IPS DF 4.7 (cell line): ENCODE results near the gene AKIRIN2.
"Not testable (repeated sequence)": the region's sequence is repeated elsewhere in the genome, so short reads cannot be mapped to it uniquely, and the experiment has no call there.

ENCODE experiments used
- DNase-seq: peaks from one replicate; pipeline ENCODE4 v3.0.0-alpha.2; 2013; ENCODE audit warnings: low spot score; ENCODE audit errors: extremely low read depth

Gene AKIRIN2

DNA sequence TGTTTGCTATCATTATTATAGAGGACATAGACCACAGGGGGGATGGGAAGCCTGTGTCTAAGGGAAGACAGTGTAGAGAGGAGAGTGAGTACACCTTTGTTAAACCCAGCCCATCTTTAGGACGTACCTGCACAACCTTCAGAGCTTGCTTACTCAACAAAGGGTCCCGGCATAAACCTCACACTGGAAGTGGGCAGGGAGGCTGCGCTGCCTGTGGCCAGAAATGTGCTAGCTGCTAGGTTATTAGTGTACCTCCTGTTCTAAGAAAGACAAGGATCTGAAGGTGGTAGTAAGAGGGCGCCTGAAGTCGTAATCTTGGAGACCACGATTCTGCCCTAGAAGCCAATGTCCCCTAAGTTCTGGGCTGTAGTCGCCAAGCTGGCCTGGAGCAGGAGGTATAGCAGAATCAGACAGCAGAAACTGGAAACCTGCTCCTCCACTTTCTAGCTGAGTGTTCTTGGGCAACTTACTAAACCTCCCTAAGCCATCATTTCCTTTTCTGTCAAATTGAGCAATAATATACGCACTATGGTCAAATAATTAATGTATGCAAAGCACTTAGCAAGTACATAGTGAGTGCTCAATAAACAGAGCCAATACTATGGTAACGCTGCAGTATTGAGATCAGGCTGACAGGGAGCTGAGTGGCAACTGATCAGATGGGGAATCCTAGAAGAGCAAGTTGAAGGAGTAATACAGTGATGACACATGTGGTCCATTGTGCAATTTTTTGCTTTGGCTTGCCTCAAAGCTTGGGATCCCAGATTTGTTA is 16.8 kb upstream of the AKIRIN2 start:
- no peak for DNase-seq

DNA sequence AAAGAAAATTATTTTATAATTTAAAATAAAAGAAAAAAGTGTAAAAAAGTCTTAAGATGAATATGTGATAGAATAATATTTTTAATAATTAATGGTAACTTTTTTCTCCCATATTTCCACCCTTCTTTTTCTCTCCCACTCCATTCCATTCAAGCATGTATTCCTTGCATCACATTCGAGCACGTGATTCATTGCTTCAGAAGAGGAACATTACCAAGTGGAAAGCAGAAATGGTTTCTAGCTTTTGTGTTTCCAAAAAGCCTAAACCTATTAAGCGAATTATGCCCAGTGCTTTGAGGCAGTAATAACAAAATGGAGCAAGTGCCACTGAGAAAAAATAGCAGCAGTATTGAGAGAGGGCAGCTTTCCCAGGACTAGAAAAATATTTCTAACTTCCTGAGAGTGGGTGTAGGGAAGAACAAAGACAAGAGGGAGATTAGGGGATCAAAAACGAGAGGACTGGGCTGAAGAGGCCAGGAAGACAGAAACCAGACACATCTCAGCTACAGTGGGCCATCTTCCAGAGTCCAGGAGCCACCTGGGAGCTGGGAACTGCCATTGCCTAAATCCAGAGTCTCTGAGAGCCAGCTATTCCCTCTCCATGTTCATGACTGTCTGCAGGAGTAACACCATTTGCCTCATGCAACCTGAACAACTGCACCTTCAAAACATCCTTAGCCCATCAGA is 15.0 kb upstream of the AKIRIN2 start:
- no peak for DNase-seq

DNA sequence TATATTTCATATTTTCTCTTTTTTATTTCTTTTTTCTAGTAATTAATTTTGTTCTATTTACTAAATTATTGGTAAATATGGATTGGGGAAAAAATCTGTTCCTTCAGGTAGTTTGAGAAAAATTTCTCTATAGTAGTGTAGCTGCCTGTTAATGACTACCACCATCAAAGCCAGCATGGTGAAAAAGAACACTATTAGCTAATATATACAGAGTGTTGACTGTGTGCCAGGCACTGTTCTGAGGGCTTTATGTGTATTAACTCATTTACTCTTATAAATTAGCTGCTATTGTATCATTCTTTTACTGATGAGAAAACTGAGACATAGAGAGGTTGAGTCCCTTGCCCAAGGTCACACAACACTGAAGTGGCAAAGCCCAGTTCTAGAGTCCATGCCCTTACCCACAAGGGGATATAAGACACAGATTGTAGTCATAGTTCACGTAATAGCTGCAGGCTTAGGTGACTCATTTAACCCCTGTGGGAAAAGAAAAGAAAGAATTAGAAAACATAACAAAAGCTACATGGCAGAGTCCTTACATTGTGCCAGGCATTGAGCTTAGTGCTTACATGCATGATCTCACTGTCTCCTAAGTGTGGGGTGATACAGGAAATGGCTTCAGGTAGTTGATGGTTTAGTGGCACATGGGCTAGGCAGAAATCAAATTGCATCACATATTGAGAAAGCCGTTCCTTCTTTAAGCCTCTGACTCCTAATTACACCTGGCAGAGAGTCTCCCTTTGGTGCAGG is 12.2 kb upstream of the AKIRIN2 start:
- DNase-seq = no peak

DNA sequence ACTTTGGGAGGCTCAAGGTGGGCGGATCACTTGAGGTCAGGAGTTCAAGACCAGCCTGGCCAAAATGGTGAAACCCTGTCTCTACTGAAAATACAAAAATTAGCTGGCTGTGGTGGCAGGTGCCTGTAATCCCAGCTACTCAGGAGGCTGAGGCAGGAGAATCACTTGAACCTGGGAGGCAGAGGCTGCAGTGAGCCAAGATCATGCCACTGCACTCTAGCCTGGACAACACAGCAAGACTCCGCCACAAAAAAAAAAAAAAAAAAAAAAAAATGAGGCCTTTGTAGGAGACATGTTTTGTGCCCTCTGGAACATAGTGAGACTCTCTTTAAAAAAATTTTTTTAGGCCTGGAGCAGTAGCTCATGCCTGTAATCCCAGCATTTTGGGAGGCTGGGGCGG is 10.7 kb upstream of the AKIRIN2 start:
- DNase-seq = not testable (repeated sequence)

DNA sequence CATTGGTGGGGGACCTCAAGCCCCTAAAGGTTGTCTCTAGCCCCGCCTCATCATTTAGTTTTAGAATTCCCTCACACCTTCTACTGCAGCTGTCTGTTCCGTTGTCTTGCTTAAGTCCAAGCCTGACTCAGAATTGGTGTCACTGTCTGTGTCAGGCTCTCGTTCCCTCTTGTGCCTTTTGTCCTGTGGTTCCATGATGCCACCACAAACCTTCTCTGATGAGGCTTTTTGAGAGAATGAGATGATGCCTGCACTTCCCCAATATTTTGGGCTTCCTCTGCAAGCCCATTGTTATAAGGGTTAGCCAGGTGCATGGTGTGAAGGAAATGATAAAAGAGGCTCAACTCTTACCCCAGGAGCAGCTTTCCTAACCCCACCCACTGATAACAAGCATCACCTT is 8.1 kb upstream of the AKIRIN2 start:
- DNase-seq = no peak

DNA sequence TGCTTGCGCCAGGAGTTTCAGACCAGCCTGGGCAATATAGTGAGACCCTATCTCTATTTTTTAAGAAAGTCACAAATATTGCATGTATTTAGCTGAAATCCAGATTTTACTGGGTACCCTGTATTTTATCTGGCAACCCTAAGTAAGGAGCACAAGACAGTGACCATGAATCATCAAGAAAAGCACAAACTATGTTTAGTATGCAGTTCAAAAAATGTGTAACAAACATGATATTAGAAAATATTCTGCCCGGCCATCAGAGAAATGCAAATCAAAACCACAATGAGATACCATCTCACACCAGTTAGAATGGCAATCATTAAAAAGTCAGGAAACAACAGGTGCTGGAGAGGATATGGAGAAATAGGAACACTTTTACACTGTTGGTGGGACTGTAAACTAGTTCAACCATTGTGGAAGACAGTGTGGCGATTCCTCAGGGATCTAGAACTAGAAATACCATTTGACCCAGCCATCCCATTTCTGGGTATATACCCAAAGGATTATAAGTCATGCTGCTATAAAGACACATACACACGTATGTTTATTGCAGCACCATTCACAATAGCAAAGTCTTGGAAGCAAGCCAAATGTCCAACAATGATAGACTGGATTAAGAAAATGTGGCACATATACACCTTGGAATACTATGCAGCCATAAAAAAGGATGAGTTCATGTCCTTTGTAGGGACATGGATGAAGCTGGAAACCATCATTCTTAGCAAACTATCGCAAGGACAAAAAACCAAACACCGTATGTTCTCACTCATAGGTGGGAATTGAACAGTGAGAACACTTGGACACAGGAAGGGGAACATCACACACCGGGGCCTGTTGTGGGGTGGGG is 6.8 kb upstream of the AKIRIN2 start:
- DNase-seq = not testable (repeated sequence)

DNA sequence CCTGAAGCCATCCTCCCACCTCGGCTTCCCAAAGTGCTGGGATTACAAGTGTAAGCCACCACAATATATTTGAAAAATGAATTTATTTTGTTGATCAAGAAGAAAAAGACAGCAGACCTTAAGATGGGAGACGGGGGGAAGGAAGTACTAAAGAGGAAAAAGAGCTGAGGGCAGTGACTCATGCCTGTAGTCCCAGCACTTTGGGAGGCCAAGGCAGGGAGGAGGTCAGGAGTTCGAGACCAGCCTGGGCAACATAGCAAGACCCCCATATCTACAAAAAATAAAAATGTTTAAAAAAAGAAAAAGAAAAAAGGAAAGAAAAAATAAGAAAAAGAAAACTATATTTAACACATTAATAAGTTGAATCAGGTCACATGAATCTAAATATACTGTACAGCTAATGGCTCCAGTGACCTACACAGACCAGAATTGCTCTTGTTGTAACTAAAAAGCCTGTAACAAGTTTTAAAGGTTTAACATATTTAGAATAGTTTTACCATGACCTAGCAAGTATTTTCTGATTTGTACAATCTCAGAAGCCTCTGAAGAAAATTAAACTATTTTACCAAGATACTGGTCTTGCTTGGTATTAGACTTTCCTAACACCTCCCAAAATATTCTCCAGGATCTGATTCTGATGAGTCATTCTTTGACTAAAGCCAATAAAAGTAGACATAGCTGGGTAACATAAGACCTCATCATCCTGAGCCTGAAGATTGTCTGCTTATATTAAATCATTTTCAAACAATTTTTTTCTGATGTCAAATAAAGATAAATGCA is 4.3 kb upstream of the AKIRIN2 start:
- DNase-seq = no peak

DNA sequence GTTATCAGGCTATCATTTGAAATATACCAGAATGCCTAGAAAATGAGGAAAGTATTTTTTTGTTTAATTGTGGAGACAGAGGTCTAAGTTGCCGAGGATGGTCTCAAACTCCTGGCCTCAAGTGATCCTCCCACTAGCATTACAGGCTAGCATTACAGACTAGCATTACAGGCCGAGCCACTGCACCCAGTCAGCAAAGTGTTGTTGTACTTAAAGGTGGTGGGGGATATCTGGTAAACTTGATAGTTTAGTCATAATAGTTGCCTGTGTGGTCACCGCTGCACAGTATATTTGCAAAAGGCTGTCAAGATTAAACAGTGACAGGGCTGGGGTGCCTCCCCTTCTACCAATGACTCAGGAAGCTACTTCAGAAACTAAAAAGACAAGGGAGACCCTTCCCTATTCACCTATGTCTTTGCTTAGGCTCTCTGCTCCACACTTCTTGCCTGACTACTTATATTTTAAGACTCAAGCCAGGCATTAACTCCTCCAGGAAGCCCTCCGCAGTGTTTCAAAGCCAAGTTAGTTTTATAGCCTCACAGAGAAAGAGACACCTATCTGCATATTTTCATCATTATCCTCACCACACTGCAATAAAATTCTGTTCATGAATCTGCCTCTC is 3.1 kb upstream of the AKIRIN2 start:
- no peak for DNase-seq

DNA sequence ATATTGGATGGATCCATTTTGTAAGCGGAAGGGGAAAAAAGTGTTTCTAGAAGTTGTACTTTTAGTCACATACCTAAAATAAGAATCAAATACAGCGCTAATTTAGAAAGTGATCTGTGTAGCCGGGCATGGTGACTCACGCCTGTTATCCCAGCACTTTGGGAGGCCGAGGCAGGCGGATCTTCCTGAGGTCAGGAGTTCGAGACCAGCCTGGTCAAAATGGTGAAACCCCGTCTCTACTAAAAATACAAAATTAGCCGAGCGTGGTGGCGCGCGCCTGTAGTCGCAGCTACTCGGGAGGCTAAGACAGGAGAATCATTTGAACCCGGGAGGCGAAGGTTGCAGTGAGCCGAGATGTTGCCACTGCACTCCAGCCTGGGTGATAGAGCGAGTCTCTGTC is 1.0 kb upstream of the AKIRIN2 start:
- not testable (repeated sequence) for DNase-seq

DNA sequence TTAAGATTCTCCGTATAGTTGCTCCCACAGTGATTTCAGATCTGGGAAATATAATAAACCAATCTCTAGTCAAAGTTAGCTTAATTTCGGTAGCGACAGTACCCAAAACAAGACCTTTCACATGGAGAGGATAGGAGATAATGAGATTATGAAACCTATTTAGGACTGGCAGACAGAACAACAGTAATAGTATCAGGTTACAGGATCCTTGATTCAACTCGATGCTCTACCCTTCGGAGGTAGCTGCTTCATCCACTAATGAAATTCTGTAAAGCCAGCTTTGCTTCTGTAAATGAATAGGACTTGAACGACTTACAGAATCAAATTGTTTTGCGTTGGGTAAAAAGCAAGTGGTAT is 534 bp upstream of the AKIRIN2 start:
- no peak for DNase-seq

DNA sequence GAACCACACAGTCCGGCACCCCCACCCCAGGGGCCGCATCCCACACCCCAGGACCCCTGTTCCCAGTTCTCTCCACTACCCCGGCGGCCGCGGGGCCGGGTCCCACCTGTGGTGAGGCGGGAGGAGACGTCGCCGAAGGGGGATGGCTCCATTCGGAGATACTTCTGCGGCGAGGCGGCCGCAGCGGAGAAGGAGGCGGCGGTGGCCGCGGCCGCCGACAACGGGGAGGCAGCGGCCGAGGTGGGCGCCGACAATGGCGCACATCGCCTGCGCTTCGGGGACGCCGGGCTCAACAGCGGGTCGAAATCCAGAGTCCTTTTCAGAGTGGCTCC is 723 bp downstream of the AKIRIN2 start:
- DNase-seq = no peak

DNA sequence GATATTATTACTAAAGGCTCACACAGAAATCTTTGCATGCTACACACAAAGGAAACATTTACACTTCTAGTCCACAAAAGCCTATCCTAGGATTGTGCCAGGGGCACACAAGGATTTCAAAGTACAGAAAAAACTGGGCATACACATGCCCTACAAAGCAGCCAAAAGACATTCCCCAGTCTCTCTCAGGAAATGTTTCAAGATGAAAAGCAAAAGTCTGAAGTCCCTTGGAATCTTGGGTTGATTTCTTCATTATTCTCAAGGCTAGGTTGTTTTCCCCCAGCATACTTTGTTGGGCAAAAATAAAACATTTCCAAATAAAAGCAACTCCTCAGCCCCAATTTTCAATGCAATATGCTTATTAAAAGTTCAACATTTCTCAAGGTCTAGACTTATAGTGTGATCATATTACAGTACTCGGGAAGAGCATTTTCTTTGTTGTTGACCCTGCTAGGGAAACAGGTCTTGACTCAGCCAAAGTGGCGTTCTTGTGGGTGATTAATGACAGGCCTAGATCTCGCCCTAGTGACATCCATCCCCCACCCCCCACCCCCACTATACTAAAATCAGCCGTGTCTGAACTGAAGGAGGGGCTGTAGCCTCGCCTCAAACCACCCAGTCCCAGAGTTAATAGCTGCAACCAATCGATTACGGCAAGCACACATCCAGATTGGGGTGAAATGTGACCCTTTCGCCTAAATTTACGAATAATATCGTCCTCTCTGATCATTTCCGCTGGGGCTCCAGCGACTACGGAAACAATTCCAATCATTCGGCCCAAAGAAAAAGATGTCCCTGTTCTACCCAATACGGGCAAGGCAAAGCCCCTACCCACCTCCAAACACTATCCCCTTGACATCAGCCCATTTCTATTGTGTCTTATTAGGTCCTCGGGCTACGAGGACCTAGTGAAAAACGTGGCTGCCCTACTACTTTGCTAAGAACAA is 1.4 kb downstream of the AKIRIN2 start:
- no peak for DNase-seq

DNA sequence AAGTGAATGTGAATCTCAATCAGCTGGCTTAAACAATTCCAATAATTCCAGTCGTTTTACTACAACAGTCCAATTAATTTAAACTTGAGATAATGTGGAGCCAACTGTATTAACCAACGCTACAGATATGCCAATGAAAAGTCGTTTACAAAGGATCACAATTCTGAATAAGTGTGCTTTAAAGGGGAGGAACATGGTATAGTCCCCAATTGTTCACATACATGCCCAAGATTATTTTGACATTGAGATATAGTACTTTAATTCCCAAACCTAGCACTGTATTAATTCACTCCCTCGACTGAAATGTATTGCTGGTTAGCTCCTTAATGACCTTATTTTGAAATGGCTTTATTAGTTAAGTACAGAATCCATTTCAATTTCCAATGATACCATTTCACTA is 2.5 kb downstream of the AKIRIN2 start:
- DNase-seq = no peak

DNA sequence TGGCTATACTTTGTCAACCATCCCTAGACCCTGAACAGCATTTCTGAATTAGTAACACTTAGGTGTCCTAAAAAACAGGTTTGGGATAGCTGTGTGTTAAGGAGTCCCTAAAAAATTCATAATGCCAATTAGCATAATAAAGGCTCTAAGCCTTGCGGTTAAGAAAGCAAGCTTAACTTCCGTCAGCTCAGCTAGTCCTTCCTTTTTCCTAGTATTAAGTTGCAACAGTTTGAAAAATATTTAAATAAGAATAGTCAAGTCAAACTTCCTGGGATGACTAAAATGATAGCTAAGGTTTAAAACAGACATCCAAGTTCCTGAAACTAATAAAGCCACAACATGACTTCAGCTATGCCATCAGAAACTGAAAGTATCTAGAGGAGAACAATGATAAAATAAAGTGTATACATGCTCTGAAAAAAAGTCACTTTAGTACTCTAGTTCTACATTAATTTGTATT is 3.5 kb downstream of the AKIRIN2 start:
- peak; percentile 16 for DNase-seq

DNA sequence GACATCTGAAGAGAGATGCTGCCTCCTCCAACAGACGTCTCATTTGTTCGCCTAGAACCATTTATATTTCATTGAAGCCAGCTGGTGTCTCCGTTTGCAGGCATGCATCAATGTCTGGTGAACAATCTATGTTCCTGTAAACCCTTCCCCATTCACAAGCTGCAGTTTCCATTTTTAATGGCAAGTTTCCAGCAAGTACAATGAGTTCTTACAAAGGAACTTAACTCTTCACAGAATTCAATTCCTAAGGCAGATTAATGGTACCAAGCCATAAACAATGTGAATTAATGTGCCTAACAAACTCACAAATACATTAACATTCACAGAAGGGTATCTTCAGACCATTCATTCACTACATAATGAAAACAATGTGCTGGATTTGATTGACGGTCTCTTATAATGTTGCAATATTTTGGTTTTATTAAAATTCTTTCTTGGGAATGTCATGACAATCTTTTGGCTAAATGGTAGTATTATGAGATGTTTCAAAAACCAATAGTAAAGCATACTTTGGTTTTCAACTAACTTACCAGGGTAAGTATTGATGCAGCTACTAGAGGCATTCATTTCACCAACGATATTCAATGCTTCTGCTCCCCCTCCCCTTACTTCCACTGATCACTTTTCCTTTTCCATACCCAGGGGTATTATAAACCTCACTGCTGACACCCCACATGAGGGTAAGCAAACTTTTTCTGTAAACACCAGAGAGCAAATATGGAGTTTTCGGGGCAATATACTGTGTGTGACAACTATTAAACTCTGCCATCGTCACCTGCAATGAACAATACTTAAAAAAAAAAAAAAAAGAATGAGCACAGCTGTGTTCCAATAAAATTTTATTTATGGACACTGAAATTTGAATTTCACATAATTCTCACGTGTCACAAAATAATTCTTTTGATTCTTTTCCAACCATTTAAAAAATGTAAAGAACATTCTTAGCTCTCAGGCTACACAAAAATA is 4.2 kb downstream of the AKIRIN2 start:
- no peak for DNase-seq

DNA sequence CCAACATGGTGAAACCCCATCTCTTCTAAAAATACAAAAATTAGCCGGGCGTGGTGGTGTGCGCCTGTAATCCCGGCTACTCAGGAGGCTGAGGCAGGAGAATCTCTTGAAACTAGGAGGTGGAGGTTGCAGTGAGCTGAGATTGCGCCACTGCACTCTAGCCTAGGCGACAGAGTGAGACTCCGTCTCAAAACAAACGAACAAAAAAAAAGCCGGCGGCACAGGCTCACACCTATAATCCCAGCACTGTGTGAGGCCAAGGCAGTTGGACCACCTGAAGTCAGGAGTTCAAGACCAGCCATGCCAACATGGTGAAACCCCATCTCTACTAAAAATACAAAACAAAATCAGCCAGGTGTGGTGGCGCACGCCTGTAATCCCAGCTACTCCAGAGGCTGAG is 5.2 kb downstream of the AKIRIN2 start:
- not testable (repeated sequence) for DNase-seq

DNA sequence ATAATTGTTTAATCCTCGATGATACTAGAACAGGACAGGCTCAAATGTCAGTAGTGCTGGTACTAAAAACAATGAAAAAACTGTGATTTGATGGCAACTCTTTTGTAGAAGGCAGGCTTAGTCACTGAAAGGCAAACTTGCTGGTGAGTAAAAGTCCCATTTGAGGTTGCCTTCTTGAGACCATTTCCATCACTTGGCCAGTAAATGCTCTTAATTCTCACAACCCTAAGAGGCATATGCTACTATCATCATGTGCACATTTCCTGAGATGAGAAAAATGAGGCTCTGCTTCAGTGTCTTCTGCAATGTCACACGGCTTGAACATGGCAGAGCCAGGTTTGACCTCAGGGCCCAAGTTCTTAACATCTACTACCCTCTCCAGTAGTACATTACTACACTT is 9.9 kb downstream of the AKIRIN2 start:
- no peak for DNase-seq

DNA sequence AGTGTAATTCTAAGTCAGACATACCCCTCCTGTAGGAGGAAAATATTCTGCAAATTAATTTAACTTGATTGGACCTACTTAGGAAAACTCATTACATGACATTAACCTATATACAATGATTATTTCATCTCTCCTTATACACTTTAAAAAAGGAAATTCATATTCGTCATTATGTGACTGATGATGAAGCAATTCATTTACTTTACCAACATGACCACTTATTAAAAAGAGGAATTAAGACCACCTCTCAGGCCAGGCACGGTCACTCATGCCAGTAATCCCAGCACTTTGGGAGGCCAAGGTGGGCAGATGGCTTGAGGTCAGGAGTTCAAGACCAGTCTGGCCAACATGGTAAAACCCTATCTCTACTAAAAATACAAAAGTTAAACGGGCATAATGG is 11.6 kb downstream of the AKIRIN2 start:
- no peak for DNase-seq
